OCI-LY3 (cell line): ENCODE results near the gene MOGAT3.

ENCODE experiments used
- H2AFZ ChIP-seq: fragments of 200-600, 300-600 bp; shearing (Covaris generic); 2 replicates; pipeline ENCODE4 v1.6.0; 2014; ENCODE audit warnings: antibody characterized with exemption, low read depth, low read length
- H3K27ac ChIP-seq: fragments of 200-600, 300-600 bp; sonication (generic); 2 replicates; pipeline ENCODE4 v1.5.1; 2014; ENCODE audit warnings: mild to moderate bottlenecking, low read length, moderate library complexity, mixed read lengths
- H3K27me3 ChIP-seq: fragments of 200-600, 300-600 bp; sonication (generic); 2 replicates; pipeline ENCODE4 v1.6.1; 2014; ENCODE audit warnings: low read depth, low read length, mixed read lengths
- H3K36me3 ChIP-seq: fragments of 200-600, 300-600 bp; sonication (generic); replicated peaks from 2 replicates; pipeline ENCODE3; 2014; ENCODE audit warnings: low read depth, low read length, mixed read lengths
- H3K4me1 ChIP-seq: fragments of 300-600, 200-600 bp; sonication (generic); 2 replicates; pipeline ENCODE4 v1.6.1; 2014; ENCODE audit warnings: low read length, mixed read lengths
- H3K4me2 ChIP-seq: fragments of 200-600, 300-600 bp; sonication (generic); 2 replicates; pipeline ENCODE4 v1.6.1; 2014; ENCODE audit warnings: low read length, mixed read lengths
- H3K4me3 ChIP-seq: fragments of 300-600, 200-600 bp; sonication (generic); 2 replicates; pipeline ENCODE4 v1.5.1; 2014; ENCODE audit warnings: antibody characterized with exemption, mild to moderate bottlenecking, low read length, moderate library complexity
- H3K79me2 ChIP-seq: fragments of 300-600, 200-600 bp; shearing (Covaris generic); 2 replicates; pipeline ENCODE4 v1.6.1; 2014; ENCODE audit warnings: mild to moderate bottlenecking, low read length, mixed read lengths
- H3K9ac ChIP-seq: fragments of 300-600, 200-600 bp; shearing (Covaris generic); 2 replicates; pipeline ENCODE4 v1.6.0; 2014; ENCODE audit warnings: mild to moderate bottlenecking, low read length, moderate library complexity
- H3K9me3 ChIP-seq: fragments of 200-600, 300-600 bp; shearing (Covaris generic); 2 replicates; pipeline ENCODE4 v1.6.1; 2014; ENCODE audit warnings: low read length, mixed read lengths; ENCODE audit not compliant: insufficient read depth
- H4K20me1 ChIP-seq: fragments of 200-600, 300-600 bp; sonication (generic); 2 replicates; pipeline ENCODE4 v1.6.1; 2016; ENCODE audit warnings: low read length, mixed read lengths; ENCODE audit not compliant: insufficient read depth
- CTCF ChIP-seq: fragments of 200-600, 300-600 bp; sonication (generic); IDR thresholded peaks from 2 replicates; pipeline ENCODE4 v1.5.1; 2014; ENCODE audit warnings: antibody characterized with exemption, low read length, low read depth
- EZH2phosphoT487 ChIP-seq: fragments of 200-600 bp; shearing (Covaris generic); IDR thresholded peaks from 2 replicates; pipeline ENCODE4 v1.6.1; 2018; ENCODE audit warnings: antibody characterized with exemption, mixed run types, low read depth

MOGAT3 gene

DNA sequence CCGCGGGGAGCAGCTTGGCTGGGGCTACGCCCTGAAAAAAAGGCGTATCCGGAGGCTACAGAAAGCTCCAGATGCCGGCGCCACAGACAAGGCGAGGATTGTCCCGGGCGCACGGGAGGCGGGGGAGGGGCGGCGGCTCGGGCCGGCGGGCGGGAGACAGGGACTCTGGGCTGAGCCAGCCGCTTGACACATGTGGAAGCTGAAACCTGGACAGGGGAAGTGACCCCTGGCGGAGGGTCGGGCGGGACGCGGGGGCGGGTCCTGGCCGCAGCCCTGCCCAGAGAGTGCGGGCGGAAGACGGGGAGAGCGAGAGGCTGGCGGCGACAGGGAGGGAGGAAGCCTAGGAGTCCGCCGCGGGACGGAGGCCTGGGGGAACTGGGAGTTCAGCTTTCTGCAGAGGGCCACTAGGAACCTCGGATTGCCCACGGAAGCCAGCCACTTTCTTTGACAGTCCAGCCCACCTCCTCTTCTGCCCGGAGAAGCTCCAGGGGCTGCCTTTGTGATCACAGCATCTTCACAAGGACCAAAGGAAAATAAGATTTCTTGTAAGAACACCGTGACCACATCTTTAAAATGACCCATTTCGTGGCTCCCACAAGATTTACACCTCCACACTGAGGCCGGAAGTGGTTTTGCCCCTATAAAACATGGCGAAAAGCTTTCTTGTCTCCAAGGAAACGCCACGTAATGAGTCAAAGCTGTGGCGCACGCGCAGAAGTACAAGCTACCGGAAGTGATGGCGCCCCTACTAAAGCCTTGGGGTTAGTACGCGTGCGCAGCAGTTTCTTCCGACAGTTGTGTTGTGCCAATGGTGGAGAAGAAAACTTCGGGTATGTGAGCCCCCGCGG is 16.8 kb upstream of the MOGAT3 start, which contains the start of the genes PLOD3 and ZNHIT1:
PLOD3 (minus strand) TSS at position 194 of the 848 bp plus-strand sequence. CDS start 307 bp downstream, outside the sequence.
ZNHIT1 (plus strand) TSS at position 778 of the 848 bp plus-strand sequence; CDS start at position 809, 31 bp downstream.
- H3K4me2 ChIP-seq: peak within 1 kb of the TSS; percentile 98
- no peaks in the 10 kb centered on the region for H3K9me3 ChIP-seq
- peak within 1 kb of the TSS; percentile 88 for H3K9ac ChIP-seq
- no peaks in the 10 kb centered on the region for H3K27me3 ChIP-seq
- no peaks in the 10 kb centered on the region for H4K20me1 ChIP-seq
- H3K4me1 ChIP-seq: peaks cover 12% of the 10 kb centered on the region
- H3K4me3 ChIP-seq: peak within 1 kb of the TSS; percentile 87
- TF ChIP-seq EZH2phosphoT487: no peak
- no peak for TF ChIP-seq CTCF
- peak within 1 kb of the TSS; percentile 74 for H3K27ac ChIP-seq
- peak within 1 kb of the TSS; percentile 86 for H2AFZ ChIP-seq
- peaks cover 32% of the 10 kb centered on the region for H3K79me2 ChIP-seq
- H3K36me3 ChIP-seq: peaks cover 5% of the 10 kb centered on the region

- no peaks in the 10 kb centered on the region for H3K27me3 ChIP-seq
- H3K4me2 ChIP-seq: peak overlapping the region; percentile 95
- H2AFZ ChIP-seq: peak overlapping the region; percentile 29; the same call in 1 of the 2 replicates
- H3K27ac ChIP-seq: peak overlapping the region; percentile 74
- peak overlapping the region; percentile 88 for H3K9ac ChIP-seq
- H3K36me3 ChIP-seq: peaks cover 6% of the 10 kb centered on the region
- H3K79me2 ChIP-seq: peaks cover 32% of the 10 kb centered on the region
- no peaks in the 10 kb centered on the region for H3K9me3 ChIP-seq
- peak overlapping the region; percentile 87 for H3K4me3 ChIP-seq
- TF ChIP-seq EZH2phosphoT487 (no peak), CTCF (peak; percentile 18; the same call in 1 of the 2 replicates)
- peaks cover 12% of the 10 kb centered on the region for H3K4me1 ChIP-seq
- H4K20me1 ChIP-seq: no peaks in the 10 kb centered on the region
Observed at GRCh38 chr7:101216860-101217387, 16.1 kb upstream of the MOGAT3 start.

GRCh38 chr7:101216001-101216859 is 15.4 kb upstream of the MOGAT3 start:
- peak overlapping the region; percentile 87 for H3K4me3 ChIP-seq
- peak overlapping the region; percentile 95 for H3K4me2 ChIP-seq
- H4K20me1 ChIP-seq: no peaks in the 10 kb centered on the region
- TF ChIP-seq EZH2phosphoT487: no peak
- no peak for TF ChIP-seq CTCF
- no peak overlapping the region; the same call in 1 of the 2 replicates for H3K27ac ChIP-seq
- no peaks in the 10 kb centered on the region for H3K27me3 ChIP-seq
- H3K79me2 ChIP-seq: peaks cover 29% of the 10 kb centered on the region
- peak overlapping the region; percentile 88 for H3K9ac ChIP-seq
- no peaks in the 10 kb centered on the region for H3K9me3 ChIP-seq
- H3K4me1 ChIP-seq: peaks cover 12% of the 10 kb centered on the region
- H2AFZ ChIP-seq: 0 out of 2 replicates have a peak overlapping the region, but pooled peaks have one; percentile 29
- H3K36me3 ChIP-seq: peaks cover 6% of the 10 kb centered on the region
